ENCODE data around the gene HCFC1.
"Not testable (repeated sequence)": the region's sequence is repeated elsewhere in the genome, so short reads cannot be mapped to it uniquely, and the experiment has no call there.

The HCFC1 gene

DNA sequence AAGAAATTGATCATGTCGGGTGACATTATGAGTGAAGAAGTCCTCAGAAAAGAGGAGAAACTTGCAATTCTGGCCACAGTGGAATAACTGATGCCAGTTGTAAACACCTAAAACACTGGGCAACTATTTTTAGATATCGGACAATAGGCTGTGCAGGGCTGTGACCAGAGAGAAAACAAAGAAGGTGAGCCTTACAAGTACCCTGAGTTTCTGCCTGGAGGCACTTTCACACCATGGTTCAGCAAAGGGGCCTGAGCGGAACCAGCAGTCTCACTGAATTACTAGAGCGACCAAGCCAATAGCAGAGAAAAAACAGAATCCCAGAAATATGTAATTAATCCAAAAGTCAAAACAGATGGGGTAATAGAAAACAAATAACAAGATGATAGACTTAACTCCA, 36.9 kb upstream of the HCFC1 start:
- no peak for DNase-seq (ENCODE audit: low spot score)

DNA sequence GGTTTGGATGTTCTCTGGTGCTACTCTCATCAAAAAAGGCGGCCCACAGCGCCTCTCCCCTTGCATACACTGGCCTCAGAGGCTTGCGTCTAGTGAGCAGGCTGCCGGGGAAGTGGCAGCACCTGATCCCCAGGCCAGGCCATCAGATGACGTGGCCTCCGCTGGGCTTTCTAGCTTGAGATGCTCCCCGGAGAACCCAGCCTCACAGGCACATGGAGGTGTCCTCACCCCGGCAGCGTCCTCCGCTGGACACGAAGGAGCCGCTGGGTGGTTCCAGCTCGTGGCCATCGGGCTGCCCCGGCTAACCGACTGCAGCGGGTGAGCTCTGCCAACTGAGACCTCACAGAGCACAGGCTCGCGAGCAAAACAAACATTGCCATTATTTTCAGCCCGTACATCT, 35.3 kb upstream of the HCFC1 start:
- DNase-seq (ENCODE audit: low spot score), result no peak

DNA sequence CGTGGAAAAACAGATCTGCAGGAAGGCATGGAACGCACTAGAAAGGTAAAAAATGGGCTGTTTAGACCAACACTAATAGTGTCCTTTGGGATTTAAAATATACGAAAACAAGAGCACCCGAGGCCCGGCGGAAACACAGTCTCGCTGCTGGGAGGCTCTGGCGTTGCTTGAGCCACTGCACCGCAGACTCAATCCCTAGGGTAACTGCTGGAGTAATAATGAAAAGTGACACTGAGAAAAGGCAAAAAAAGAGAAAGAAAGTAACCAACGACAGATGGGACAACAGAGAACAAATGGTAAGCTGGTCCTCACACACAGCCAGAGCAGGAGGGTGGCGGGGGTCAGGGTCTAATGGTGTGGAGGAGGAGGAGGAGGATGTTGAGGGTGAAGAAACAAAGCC, 32.7 kb upstream of the HCFC1 start:
- no peak for DNase-seq (ENCODE audit: low spot score)

DNA sequence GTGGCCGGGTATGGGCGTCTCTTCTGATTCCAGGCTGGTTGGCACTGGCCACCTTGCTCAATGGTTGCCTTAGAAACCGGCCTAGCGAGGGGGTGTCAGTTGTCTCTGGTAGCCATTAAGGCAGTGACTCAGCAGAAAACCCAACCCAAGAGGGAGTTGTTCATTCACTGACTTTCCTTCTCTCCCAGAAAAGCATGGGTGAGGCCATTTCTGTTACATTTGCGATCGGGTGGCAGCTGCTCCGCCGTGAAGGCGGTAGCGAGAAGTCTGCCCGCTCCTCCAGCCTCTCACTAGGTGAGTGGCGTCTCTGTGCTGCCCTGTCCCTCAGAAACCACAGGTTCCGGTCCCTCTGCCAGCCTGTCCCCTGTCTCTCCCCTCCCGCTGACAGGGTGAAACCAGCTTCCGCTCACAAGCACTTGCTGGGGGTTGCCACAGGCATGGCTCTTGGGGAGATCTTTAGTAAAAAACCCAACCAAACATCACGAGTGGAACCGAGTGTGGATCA, 30.6 kb upstream of the HCFC1 start:
- DNase-seq (ENCODE audit: low spot score), result peak; percentile 85

DNA sequence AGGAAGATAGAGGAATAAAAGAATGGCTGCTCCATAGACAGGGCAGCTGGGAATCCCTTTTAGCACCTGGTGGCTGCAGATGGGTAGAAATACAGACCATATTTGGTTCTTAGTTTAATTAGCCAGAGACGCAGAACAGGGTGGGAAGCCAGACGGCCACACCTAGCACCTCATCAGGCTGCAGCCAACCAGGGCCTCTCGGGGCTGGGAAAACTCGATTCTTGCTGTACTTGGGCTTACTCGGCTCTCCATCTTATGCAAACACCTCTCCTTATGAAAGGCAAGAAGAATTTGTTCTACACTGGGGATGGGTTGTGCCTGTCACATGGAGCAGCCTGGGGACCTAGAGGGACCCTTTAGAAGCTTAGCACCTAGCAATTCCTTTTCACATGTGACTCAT, 28.4 kb upstream of the HCFC1 start:
- DNase-seq (ENCODE audit: low spot score), result no peak

DNA sequence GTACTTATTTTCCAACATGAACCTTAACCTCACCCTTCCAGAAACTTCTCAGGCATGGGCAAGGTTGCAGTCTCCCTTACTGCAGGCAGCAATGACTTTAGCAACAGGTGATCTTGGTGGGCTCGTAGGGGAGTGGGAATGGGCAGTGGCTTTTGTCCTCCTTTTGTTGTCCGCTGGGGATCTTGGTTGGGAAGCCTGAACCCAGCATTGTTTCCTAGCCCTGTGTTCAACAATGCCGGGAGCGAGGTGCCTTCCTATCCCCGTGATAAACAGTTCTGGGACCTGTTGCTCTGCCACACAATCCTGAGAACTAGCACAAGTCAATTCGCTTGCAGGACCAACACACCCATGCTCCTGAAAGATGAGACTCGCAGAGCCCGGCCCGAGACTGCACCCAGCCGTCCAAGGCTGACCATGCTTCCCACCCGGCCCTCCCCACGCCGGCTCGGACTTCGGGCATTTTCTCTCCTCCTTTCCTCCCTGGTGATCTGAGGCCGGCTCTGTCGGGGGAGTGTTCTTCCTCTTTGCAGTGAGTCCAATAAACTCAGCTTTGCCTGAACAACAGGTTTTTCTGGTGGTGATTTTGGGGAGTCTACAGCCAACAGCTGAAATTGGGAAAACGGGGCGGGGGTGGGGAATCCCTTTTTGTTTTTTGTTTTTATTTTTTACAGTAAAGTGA, 27.9 kb upstream of the HCFC1 start:
- no peak for DNase-seq (ENCODE audit: low spot score)

DNA sequence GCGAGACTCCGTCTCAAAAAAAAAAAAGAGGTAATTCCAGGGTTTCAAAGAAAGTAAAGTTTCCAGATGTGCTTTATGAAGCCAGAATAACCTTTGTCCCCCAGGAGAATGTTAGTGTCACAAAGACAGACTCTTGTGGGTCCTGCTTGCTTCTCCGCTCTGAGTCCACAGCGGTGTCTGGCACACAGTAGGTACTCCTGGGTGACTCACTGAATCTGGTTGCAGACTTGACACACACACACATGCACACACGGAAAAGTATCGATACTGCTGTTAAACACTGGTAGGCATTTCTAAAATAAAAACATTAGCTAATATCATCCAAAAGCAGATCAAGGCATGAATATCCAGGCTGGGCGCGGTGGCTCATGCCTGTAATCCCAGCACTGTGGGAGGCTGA, 23.9 kb upstream of the HCFC1 start:
- DNase-seq (ENCODE audit: low spot score), result no peak

DNA sequence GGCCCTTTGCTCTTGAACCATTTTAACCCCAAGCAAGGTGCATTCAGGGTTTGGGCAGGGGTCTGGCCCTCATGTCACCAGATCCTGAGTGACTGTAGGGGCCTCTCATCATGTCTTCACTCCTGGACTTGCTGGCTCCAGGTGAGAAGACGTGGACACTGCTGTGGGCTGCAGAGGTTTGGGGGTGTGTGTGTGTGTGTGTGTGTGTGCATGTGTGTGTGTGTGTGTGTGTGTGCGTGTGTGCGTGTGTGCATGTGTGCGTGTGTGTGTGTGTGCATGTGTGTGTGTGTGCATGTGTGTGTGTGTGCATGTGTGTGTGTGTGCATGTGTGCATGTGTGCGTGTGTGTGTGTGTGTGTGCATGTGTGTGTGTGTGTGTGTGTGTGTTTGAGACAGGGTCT, 22.8 kb upstream of the HCFC1 start:
- not testable (repeated sequence) for DNase-seq (ENCODE audit: low spot score)

DNA sequence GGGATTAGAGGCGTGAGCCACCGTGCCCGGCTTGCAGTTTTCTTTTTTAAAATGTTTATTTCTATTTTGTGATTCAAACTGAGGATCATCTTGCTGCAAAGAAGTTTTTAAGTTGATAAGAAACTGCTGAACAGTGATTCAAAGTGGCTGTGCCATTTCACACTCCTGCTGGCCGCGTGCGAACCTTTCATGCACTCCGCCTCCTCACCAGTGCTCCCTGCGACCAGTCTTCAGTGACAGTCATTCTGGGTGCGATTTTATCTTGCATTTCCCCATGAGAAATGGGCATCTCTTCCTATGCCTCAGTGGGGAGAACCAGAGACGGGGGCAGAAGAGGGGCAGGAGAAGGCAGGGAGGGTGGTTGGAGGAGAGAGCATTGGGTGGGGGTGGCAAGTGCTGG, 22.4 kb upstream of the HCFC1 start:
- no peak for DNase-seq (ENCODE audit: low spot score)

DNA sequence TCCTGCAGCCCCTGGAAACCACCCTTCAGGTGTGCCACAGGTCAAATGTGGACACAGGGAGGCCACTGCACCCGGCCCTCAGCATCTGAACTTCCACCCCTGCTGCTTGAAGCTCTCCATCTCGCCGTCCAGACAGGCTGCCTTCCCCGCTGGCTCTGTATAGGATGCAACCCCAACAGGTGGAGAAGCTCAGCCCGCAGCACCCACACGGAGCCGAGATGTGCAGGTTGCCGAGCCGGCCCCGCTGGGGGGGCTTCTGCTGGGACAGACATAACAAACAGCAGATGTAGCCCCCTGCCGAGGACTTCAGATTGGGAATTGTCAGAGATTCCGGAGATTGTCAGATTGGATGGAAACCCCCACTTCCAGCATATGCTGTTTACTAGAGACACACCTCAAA, 21.5 kb upstream of the HCFC1 start:
- no peak for DNase-seq (ENCODE audit: low spot score)

DNA sequence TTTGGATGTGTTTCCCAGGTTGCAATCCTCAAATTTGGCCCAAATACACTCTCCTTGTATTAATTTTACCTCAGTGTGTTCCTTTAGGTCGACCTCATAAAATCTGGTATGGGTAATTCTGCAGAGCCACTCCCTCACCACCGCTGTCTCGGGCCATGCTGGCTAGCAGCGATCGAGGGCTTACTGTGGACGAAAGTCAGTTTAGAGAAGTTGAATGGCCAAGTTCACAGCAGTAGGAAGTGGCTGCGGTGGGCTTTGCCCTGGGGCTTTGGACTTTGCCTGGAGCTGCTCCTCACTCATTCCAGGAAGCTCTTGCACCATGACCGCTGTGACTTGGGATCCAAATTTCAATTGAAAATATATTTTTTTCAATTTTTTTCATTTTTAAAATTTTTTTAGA, 20.6 kb upstream of the HCFC1 start:
- no peak for DNase-seq (ENCODE audit: low spot score)

DNA sequence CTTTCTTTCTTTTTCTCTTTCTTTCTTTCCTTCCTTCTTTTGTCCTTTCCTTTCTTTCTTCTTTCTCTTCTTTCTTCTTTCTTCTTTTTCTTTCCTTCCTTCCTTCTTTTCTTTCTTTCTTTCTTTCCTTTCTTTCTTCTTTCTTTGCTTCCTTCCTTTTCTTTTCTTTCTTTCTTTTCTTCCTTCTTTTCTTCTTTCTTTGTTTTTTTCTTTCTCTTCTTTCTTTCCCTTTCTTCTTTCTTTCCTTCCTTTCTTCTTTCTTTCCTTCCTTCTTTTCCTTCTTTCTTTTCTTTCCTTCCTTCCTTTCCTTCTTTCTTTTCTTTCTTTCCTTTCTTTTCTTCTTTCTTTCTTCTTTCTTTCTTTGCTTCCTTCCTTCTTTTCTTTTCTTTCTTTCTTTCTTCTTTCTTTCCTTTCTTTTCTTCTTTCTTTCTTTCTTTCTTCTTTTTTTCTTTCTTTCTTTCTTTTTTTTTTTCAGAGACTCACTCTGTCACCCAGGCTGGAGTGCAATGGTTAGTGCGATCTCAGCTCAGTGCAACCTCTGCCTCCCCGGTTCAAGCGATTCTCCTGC, 19.5 kb upstream of the HCFC1 start:
- no peak for DNase-seq (ENCODE audit: low spot score)

DNA sequence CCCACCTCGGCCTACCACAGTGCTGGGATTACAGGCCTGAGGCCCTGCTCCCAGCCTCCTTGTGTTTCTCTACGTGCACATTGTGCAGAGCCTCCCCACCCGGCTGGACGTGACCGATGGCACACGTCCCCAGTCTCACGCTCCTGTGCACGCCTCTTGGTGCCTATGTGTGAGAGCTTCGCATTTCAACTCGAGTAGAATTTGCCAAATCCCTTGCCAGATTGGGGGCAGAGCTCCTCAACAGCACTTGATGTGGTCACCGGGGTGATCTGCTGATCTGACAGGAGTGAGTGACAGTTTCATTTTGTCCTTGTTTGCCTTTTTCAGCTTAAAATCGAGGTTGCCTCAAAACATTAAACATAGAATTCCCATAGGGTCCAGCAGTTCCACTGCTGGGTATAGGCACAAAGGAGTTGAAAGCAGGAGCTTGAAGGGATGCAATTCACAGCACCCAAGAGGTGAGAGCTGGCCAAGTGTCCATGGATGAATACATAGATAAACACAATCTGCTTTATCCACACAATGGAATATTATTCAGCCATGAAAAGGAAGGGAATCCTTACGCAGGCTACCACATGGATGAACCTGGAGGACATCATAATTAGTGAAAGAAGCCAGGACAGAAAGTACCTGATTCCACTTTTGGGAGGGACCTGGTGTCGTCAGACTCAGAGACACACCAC, 18.5 kb upstream of the HCFC1 start:
- DNase-seq (ENCODE audit: low spot score), result no peak

DNA sequence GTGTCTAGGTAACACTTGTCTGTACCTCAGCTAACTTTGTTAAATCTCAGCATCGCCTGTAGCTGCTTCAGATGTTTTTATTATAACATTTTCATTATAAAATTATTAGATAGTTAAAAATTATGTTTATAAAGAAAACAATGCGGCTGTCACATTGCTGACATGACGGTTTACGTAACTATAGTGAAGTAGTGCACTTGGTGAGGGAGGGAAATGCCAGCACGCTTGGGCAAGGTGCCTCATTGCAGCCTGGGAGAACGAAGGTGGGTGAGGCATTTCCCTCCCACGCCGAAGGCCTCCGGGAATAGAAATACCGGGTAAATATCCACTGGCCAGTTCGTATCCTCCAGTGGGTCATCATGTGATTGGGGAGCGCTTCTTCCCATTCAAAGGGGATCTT, 16.9 kb upstream of the HCFC1 start:
- DNase-seq (ENCODE audit: low spot score), result no peak

DNA sequence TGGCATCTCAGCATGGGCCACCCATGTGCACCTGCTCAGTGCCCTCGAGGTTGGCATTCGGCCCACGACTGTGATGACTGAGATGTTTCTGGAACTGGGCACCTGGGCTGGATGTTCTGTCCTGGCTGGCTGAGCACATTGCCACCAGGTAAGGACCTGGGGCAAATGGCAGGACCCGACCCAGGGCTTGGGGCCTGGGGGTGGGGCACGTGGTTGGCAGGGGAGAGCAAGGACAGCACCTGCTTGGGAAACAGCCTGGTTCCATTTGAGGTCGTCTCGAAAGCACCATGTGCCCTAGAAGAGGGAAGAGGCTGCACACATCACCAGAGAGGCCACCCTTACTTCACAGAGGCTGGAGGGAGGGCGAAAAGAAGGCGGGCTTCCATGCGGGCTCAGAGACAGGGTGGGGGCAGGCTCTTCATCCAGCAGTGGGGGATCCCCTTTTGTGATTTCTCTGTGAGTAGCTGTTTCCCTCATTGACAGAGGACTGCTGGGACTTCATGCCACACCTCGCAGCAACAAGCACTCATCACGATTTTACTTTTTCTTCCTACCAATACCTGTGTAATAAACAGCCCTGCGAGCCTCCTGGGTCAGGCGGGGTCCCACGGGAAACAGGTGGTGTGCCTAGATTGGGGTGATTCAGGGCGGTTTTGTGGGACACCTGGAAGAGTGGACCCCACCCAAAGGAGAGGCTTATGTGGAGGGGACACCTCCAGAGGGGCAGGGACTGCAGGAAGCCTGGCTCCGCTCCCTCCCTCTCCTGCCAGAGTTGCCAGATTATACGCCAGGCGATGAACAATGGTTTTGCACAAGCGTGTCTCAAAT, 12.9 kb upstream of the HCFC1 start:
- no peak for DNase-seq (ENCODE audit: low spot score)

DNA sequence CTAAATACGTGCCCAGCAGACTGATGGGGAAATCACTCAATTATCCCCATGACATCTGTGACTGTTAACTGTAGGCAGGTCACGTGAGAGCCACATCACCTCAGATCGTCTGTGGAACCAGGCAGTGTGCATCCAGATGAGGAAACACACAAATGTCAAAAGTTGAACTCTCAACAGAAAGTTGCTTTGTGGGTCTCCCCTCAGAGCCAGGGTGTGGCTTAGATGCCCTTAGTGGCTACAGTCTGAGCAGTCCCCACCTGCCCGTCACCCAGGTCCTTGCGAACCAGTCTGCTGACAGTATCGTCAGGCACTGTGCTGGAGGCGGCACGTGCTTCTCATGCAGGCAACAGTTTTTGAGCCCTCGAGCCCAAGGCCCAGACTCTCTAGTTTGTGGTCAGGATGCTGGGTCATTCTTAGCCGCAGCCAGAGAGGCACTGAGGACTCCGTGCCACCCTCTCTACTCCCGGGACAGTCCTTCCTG, 11.7 kb upstream of the HCFC1 start:
- DNase-seq (ENCODE audit: low spot score), result no peak

DNA sequence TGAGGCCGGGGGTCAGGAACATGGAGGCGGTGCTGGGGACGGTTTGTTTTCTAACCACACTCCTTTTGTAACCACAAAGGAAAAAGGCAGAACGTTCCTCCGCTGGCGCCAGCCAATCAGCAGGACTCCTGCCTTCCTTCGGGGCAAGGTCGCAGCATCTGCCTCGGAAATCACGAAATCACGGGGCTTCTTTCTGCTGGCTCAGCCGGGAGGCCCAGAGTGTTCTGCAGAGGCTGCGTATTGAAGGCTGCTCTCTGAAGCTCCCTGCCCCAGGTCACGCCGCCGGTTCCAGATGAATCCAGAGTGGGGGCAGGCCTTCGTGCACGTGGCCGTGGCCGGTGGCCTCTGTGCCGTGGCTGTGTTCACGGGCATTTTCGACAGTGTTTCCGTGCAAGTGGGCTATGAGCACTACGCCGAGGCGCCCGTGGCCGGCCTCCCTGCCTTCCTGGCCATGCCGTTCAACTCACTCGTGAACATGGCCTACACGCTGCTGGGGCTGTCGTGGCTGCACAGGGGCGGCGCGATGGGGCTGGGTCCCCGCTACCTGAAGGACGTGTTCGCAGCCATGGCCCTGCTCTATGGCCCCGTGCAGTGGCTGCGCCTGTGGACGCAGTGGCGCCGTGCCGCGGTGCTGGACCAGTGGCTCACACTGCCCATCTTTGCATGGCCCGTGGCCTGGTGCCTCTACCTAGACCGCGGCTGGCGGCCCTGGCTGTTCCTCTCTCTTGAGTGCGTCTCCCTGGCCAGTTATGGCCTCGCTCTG, 10.3 kb upstream of the HCFC1 start:
- no peak for DNase-seq (ENCODE audit: low spot score)

DNA sequence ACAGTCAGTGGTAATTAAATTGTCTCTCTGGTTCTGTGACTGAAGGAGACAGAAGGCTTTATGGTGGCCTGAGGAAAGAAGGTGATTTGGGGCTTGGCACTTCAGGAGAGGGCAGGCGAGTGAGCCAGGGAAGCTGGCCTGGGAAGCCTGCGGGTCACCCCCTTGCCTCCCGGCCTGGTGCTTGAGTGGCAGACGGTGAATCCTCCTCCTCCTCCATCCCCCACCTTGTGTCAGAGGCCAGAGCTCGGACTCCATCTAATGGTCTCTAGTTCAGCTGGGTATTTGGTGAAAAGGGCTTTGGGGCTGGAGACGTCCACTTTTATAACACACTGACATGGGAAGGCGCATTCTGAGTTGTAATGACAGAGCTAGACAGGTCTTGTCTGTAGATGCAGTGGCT, 9.6 kb upstream of the HCFC1 start:
- DNase-seq (ENCODE audit: low spot score), result no peak

DNA sequence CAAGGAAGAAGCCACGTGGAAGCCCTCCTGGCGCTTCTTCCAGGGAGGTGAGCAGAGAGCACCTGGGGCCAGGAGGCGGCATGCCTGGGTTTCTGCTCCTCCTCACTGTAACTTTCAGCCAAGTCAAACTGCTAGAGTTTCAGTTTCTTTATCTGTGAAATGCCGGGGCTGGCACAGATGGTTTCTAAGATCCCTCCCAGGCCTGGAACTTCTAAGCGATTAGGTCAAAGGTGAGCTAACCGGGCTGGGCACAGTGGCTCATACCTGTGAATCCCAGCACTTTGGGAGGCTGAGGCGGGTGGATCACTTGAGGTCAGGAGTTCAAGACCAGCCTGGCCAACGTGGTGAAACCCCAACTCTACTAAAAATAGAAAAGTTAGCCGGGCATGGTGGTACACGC, 8.8 kb upstream of the HCFC1 start:
- not testable (repeated sequence) for DNase-seq (ENCODE audit: low spot score)

DNA sequence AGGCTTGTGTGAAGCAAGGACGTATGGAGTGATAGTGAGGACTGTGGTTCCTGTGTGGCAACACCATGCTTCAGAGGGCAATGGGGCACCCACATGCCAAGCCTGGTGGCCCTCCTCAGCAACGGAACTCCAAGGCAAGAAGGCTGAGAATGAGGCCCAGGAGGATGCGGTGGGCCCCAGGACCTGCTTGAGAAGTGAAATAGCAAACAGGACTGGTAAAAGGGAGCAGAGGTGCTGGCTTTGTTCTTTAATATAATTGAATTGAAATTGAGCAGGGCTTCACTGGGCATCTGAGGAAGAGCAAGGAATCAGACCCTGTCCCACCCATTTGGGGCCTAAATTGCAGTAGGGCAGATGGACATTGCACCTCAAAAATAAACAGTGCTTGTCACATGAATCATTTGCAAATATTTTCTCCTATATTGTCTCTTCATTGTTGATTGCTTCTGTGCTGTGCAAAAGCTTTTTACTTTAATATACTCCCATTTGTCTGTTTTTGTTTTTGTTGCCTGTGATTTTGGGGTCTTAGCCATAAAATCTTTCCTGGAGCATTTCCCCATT, 3.2 kb upstream of the HCFC1 start:
- no peak for DNase-seq (ENCODE audit: low spot score)

DNA sequence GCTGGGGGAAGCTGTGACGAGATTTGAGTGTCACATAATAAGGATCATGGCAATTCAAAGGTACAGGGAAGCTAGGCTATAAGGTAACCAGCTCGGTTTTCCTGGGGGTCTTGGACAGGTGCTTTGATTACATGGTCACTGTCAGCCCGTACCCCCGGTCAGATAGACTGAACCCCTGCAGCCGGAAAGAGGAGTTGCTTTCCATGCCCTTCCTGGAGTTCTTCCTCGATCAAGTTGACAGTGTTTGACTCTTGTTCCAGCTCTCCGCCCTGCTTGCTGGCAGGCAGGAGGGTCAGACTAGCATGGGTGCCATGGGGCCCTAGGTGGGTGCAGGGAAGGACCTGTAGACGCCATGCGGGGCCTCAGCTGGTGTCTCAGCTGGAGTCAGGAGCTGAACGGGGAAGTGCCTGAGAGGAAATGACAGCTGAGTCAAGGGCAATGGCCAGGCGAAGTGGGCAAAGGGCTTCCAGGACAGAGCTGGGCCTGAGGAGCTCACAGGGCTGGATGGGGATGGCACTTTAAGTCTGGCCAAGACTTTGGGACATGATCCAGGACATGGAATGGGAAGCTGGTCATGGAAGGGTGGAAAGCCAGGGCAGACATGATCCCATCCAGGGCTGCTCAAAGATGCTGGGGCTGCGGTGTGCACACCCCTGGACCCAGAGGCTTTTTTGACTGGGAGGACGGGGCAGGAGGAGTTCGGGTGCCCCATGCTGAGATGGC, 2.5 kb upstream of the HCFC1 start:
- no peak for DNase-seq (ENCODE audit: low spot score)
